Liver (tissue), 9 donors: Measurements from ENCODE around the gene CD34. TPM values are rescaled to one million over a fixed set of nuclear protein-coding genes. Genes with fewer than 3 reads are reported as not detected.

Source experiments
- DNase-seq: peaks from one replicate; pipeline ENCODE4 v3.0.0-alpha.2; 2017; ENCODE audit warnings: low spot score
- H3K27ac ChIP-seq, 2 donors: one replicate each; pipeline ENCODE4 v1.7.0; 2013; ENCODE audit warnings: inconsistent platforms in 2 of 2, low read length in 2 of 2, control low read depth in 1 of 2, low read depth in 1 of 2, mild to moderate bottlenecking in 1 of 2
- H3K27me3 ChIP-seq, 4 donors: one replicate each; pipeline versions ENCODE4 v1.6.1 to v1.7.0; 2013; ENCODE audit warnings: low read length in 3 of 4, inconsistent platforms in 1 of 4, mild to moderate bottlenecking in 1 of 4, moderate library complexity in 1 of 4; ENCODE audit not compliant: control insufficient read depth in 4 of 4, insufficient read depth in 4 of 4
- H3K36me3 ChIP-seq, 4 donors: one replicate each; pipeline versions ENCODE4 v1.6.1 to v1.7.0; 2013; ENCODE audit warnings: low read length in 3 of 4, mild to moderate bottlenecking in 3 of 4, low read depth in 1 of 4, moderate library complexity in 1 of 4; ENCODE audit not compliant: control insufficient read depth in 4 of 4, insufficient read depth in 3 of 4
- H3K4me1 ChIP-seq, 4 donors: one replicate each; pipeline versions ENCODE4 v1.6.1 to v1.7.0; 2013; ENCODE audit warnings: low read length in 3 of 4, mild to moderate bottlenecking in 3 of 4, moderate library complexity in 1 of 4; ENCODE audit not compliant: control insufficient read depth in 4 of 4, insufficient read depth in 4 of 4
- H3K4me3 ChIP-seq, 3 donors: one replicate each; pipeline versions ENCODE4 v1.6.1 to v1.7.0; 2013; ENCODE audit warnings: low read length in 3 of 3, control low read depth in 1 of 3, low read depth in 1 of 3, mild to moderate bottlenecking in 1 of 3
- H3K9ac ChIP-seq, 2 donors: one replicate each; pipeline ENCODE4 v1.7.0; 2013; ENCODE audit warnings: low read length in 2 of 2, mild to moderate bottlenecking in 2 of 2, moderate library complexity in 2 of 2, control low read depth in 1 of 2, low read depth in 1 of 2
- H3K9me3 ChIP-seq, 4 donors: one replicate each; pipeline versions ENCODE4 v1.6.1 to v1.7.0; 2013; ENCODE audit warnings: low read length in 3 of 4; ENCODE audit not compliant: control insufficient read depth in 4 of 4
- EGR1 ChIP-seq, 2 donors: IDR thresholded peaks; 2 replicates each; pipeline ENCODE4 v1.6.1; 2016 to 2018; ENCODE audit warnings: antibody characterized with exemption in 2 of 2, low read depth in 2 of 2
- FOXA1 ChIP-seq: IDR thresholded peaks from 2 replicates; pipeline ENCODE4 v1.6.1; 2016; ENCODE audit warnings: antibody characterized with exemption
- FOXA2 ChIP-seq: IDR thresholded peaks from 2 replicates; pipeline ENCODE4 v1.6.1; 2016; ENCODE audit warnings: antibody characterized with exemption
- GABPA ChIP-seq, 2 donors: IDR thresholded peaks in 1 of 2; conservative IDR thresholded peaks in 1 of 2; 2 replicates each; pipeline ENCODE4 v1.6.1; 2016; ENCODE audit warnings: antibody characterized with exemption in 2 of 2, mild to moderate bottlenecking in 1 of 2, moderate library complexity in 1 of 2
- HNF4A ChIP-seq, 2 donors: conservative IDR thresholded peaks; 2 replicates each; pipeline ENCODE4 v1.6.1; 2016; ENCODE audit warnings: antibody characterized with exemption in 2 of 2, mild to moderate bottlenecking in 2 of 2
- HNF4G ChIP-seq: IDR thresholded peaks from 2 replicates; pipeline ENCODE4 v1.6.1; 2016; ENCODE audit warnings: antibody characterized with exemption
- JUND ChIP-seq, 2 donors: IDR thresholded peaks; 2 replicates each; pipeline ENCODE4 v1.6.1; 2016; ENCODE audit warnings: antibody characterized with exemption in 2 of 2
- NR2F2 ChIP-seq: IDR thresholded peaks from 2 replicates; pipeline ENCODE4 v1.6.1; 2016; ENCODE audit warnings: antibody characterized with exemption
- RXRA ChIP-seq, 2 donors: IDR thresholded peaks; 2 replicates each; pipeline ENCODE4 v1.6.1; 2017 to 2018; ENCODE audit warnings: antibody characterized with exemption in 2 of 2, mild to moderate bottlenecking in 1 of 2
- SP1 ChIP-seq: IDR thresholded peaks from 2 replicates; pipeline ENCODE4 v1.6.1; 2018; ENCODE audit warnings: antibody characterized with exemption, mild to moderate bottlenecking
- TAF1 ChIP-seq: conservative IDR thresholded peaks from 2 replicates; pipeline ENCODE4 v1.6.1; 2016; ENCODE audit warnings: antibody characterized with exemption, mild to moderate bottlenecking
- YY1 ChIP-seq: IDR thresholded peaks from 2 replicates; pipeline ENCODE4 v1.6.1; 2016; ENCODE audit warnings: antibody characterized with exemption, mild to moderate bottlenecking
- WGBS: extraction: QIAGEN DNeasy Blood & Tissue Kit; methylation state at CpG from one replicate; pipeline ENCODE4 v1.1.7; 2013; 5-methylcytosine and 5-hydroxymethylcytosine counted together
- polyA plus RNA-seq, 2 donors: library from polyadenylated mRNA; stranded (reverse) in 1 of 2; unstranded in 1 of 2; fragments of 200-250 nt in 1 of 2; fragments of >200 nt in 1 of 2; fragmentation: Nextera tagmentation in 1 of 2; extraction: Ambion mirVana in 1 of 2; gene quantifications; one replicate each; pipeline versions ENCODE4 v1.2.1 to v1.2.3, GENCODE V29; 2013 to 2015
- total RNA-seq, 2 donors: library from RNA; depleted of rRNA; stranded (reverse); fragments of >200 nt; gene quantifications; one replicate each; pipeline ENCODE4 v1.2.3, GENCODE V29; 2014
- TF ChIP-seq, protein P1 (sequence below): IDR thresholded peaks from 2 replicates; pipeline ENCODE4 v1.6.1; 2016; ENCODE audit warnings: antibody characterized with exemption, mild to moderate bottlenecking
- TF ChIP-seq, protein P2 (sequence below): IDR thresholded peaks from 2 replicates; pipeline ENCODE4 v1.6.1; 2016; ENCODE audit warnings: antibody characterized with exemption
- TF ChIP-seq, protein P3 (sequence below): IDR thresholded peaks from 2 replicates; pipeline ENCODE4 v1.6.1; 2016; ENCODE audit warnings: antibody characterized with exemption
- TF ChIP-seq, protein P4 (sequence below): fragments of 150-350 bp; IDR thresholded peaks from 2 replicates; pipeline ENCODE4 v1.5.1; 2017; ENCODE audit warnings: improper control_type of control experiment, low read depth, low read length; ENCODE audit not compliant: missing input control
- TF ChIP-seq, protein P5 (sequence below): IDR thresholded peaks from 2 replicates; pipeline ENCODE4 v1.6.1; 2016; ENCODE audit warnings: antibody characterized with exemption
- donor health status: healthy.
- donor health status: healthy.
- donor health status: healthy.
- donor health status: healthy.
- donor health status: healthy.

The CD34 gene
- total and polyA plus RNA-seq, 4 donors: 1.5 to 4.0 (median 1.8) TPM

DNA sequence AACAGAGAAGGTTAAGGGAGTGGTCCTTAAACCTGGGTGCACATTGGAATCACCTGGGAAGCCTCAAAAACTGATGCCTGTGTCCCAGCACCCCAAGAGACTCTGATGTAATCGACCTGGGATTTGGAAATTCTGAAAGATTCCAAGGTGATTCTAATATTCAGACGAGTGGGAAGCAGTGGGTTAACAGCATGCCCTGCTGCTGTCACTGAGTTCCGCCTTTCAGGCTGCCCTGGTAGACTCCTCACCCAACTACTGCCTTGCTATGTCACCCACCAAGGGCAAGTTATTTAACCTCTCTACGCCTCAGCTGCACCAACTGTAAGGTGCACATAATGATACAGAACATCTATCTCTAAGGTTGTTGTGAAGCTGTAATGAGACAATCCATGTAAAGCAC lies 59.2 kb downstream of the CD34 start:
- WGBS: 84% methylated on average over 4 of the region's 4 CpGs
- TF ChIP-seq, protein P1, sequence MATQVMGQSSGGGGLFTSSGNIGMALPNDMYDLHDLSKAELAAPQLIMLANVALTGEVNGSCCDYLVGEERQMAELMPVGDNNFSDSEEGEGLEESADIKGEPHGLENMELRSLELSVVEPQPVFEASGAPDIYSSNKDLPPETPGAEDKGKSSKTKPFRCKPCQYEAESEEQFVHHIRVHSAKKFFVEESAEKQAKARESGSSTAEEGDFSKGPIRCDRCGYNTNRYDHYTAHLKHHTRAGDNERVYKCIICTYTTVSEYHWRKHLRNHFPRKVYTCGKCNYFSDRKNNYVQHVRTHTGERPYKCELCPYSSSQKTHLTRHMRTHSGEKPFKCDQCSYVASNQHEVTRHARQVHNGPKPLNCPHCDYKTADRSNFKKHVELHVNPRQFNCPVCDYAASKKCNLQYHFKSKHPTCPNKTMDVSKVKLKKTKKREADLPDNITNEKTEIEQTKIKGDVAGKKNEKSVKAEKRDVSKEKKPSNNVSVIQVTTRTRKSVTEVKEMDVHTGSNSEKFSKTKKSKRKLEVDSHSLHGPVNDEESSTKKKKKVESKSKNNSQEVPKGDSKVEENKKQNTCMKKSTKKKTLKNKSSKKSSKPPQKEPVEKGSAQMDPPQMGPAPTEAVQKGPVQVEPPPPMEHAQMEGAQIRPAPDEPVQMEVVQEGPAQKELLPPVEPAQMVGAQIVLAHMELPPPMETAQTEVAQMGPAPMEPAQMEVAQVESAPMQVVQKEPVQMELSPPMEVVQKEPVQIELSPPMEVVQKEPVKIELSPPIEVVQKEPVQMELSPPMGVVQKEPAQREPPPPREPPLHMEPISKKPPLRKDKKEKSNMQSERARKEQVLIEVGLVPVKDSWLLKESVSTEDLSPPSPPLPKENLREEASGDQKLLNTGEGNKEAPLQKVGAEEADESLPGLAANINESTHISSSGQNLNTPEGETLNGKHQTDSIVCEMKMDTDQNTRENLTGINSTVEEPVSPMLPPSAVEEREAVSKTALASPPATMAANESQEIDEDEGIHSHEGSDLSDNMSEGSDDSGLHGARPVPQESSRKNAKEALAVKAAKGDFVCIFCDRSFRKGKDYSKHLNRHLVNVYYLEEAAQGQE: no peak
- TF ChIP-seq, protein P2, sequence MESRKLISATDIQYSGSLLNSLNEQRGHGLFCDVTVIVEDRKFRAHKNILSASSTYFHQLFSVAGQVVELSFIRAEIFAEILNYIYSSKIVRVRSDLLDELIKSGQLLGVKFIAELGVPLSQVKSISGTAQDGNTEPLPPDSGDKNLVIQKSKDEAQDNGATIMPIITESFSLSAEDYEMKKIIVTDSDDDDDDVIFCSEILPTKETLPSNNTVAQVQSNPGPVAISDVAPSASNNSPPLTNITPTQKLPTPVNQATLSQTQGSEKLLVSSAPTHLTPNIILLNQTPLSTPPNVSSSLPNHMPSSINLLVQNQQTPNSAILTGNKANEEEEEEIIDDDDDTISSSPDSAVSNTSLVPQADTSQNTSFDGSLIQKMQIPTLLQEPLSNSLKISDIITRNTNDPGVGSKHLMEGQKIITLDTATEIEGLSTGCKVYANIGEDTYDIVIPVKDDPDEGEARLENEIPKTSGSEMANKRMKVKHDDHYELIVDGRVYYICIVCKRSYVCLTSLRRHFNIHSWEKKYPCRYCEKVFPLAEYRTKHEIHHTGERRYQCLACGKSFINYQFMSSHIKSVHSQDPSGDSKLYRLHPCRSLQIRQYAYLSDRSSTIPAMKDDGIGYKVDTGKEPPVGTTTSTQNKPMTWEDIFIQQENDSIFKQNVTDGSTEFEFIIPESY: no peak
- TF ChIP-seq RXRA (IDR thresholded peaks at IDR 0.05) (no peak), EGR1 (IDR thresholded peaks at IDR 0.05; ENCODE audit: low read depth in 2 of 2) (no peak), YY1 (no peak), TAF1 (no peak), GABPA (IDR thresholded peaks at IDR 0.05 in 1 of 2, conservative IDR thresholded peaks at IDR 0.05 in 1 of 2) (no peak), HNF4G (no peak), NR2F2 (no peak), HNF4A (conservative IDR thresholded peaks at IDR 0.05) (no peak), JUND (IDR thresholded peaks at IDR 0.05) (no peak), SP1 (no peak)
- TF ChIP-seq, protein P3, sequence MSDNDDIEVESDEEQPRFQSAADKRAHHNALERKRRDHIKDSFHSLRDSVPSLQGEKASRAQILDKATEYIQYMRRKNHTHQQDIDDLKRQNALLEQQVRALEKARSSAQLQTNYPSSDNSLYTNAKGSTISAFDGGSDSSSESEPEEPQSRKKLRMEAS: no peak
- TF ChIP-seq, protein P4, sequence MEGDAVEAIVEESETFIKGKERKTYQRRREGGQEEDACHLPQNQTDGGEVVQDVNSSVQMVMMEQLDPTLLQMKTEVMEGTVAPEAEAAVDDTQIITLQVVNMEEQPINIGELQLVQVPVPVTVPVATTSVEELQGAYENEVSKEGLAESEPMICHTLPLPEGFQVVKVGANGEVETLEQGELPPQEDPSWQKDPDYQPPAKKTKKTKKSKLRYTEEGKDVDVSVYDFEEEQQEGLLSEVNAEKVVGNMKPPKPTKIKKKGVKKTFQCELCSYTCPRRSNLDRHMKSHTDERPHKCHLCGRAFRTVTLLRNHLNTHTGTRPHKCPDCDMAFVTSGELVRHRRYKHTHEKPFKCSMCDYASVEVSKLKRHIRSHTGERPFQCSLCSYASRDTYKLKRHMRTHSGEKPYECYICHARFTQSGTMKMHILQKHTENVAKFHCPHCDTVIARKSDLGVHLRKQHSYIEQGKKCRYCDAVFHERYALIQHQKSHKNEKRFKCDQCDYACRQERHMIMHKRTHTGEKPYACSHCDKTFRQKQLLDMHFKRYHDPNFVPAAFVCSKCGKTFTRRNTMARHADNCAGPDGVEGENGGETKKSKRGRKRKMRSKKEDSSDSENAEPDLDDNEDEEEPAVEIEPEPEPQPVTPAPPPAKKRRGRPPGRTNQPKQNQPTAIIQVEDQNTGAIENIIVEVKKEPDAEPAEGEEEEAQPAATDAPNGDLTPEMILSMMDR: no peak
- H3K36me3 ChIP-seq: no peaks in the 10 kb centered on the region
- H3K9me3 ChIP-seq: no peaks in the 10 kb centered on the region
- no peak overlapping the region for H3K27ac ChIP-seq
- peaks cover 0 to 13% (median 7%) of the 10 kb centered on the region in 4 donors for H3K4me1 ChIP-seq
- H3K9ac ChIP-seq: no peak overlapping the region
- H3K27me3 ChIP-seq: no peaks in the 10 kb centered on the region
- DNase-seq: no peak
- H3K4me3 ChIP-seq: no peak overlapping the region

DNA sequence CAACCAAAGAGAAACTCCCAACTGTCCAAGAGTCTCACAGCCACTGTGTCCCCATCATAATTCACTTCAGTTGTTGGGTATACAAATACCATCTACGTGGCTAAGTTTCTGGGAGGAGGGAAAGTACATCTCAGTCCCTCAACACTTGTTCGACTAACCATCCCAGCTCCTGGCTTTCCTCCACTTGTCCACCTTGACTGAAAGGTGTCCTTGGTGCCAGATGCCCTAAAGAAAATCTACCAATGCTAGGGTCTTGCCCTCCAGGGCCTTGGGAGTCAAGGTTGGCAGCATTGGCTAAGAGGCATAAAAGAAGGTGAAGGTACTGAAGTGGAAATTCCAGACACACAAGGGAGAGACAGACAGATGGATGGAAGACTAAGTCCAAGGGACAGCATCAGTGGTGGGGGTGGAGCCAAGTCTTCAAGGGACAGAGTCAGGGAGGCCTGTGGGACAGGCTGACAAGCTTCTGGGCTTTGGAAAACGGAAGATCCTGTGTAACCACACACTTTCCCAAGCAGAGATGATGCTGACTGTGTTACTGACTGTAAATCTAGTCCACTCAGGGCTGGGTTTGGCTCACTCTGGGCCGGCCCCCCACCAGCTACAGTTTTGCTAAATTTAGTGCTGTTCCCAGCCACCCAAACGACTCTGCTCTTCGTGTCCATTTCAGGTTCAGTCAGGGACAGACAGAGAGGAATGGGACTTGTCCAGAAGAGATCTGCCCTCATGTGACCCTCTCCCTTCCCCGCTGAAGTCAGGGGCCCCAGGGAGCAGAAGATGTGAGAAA lies 60.1 kb downstream of the CD34 start:
- Histone ChIP-seq H3K4me1 (peaks cover 0 to 13% (median 7%) of the 10 kb centered on the region in 4 donors), H3K27ac (no peak overlapping the region), H3K4me3 (no peak overlapping the region), H3K36me3 (no peaks in the 10 kb centered on the region), H3K9ac (no peak overlapping the region), H3K27me3 (no peaks in the 10 kb centered on the region), H3K9me3 (no peaks in the 10 kb centered on the region)
- DNase-seq: no peak
- WGBS: 83% methylated on average over 7 of the region's 7 CpGs
- TF ChIP-seq JUND (IDR thresholded peaks at IDR 0.05) (no peak), NR2F2 (no peak), RXRA (IDR thresholded peaks at IDR 0.05) (no peak), HNF4G (no peak), GABPA (IDR thresholded peaks at IDR 0.05 in 1 of 2, conservative IDR thresholded peaks at IDR 0.05 in 1 of 2) (no peak), YY1 (no peak), HNF4A (conservative IDR thresholded peaks at IDR 0.05) (no peak), EGR1 (IDR thresholded peaks at IDR 0.05; ENCODE audit: low read depth in 2 of 2) (no peak), FOXA2 (no peak), FOXA1 (no peak)
- TF ChIP-seq, protein P1: no peak
- TF ChIP-seq, protein P2: no peak
- TF ChIP-seq, protein P5, sequence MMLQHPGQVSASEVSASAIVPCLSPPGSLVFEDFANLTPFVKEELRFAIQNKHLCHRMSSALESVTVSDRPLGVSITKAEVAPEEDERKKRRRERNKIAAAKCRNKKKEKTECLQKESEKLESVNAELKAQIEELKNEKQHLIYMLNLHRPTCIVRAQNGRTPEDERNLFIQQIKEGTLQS: no peak
